ENCODE measurements around the gene PLEKHA8.

DNA sequence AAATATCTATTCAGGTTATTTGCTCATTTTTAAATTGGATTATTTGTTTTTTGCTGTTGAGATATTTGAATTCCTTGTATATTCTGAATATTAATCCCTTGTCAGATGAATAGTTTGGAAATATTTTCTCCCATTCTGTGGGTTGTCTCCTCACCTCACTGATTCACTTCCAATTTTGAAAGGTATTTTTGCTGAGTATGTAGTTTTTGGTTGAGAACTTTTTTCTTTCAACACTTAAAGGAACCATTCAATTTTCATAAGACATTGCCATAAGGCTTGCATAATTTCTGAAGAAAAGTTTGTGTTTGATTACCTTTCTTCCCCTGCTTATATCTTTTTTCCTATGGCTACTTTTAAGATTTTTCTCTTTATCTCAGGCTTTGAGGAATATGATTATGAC lies 29.7 kb upstream of the PLEKHA8 start:
- no peak for TF ChIP-seq POLR2A (IDR thresholded peaks at IDR 0.05; ENCODE audit: low read length)
- no peak for TF ChIP-seq GATA1 (IDR thresholded peaks at IDR 0.05; ENCODE audit: low read depth, low read length)
